Fibroblast of the aortic adventitia (primary cell): ENCODE results near the gene SYT1. TPM values are rescaled to one million over a fixed set of nuclear protein-coding genes. Genes with fewer than 3 reads are reported as not detected.

Experiments used
- DNase-seq: peaks from one replicate; pipeline ENCODE4 v3.0.0-alpha.2; 2010; ENCODE audit warnings: low read depth
- H3K4me3 ChIP-seq: 2 replicates; pipeline ENCODE4 v1.5.1; 2011; ENCODE audit warnings: low read depth, mild to moderate bottlenecking, control low read depth, low read length, moderate library complexity
- total RNA-seq: library from RNA; depleted of rRNA; stranded (reverse); fragments of >200 nt; gene quantifications from 2 replicates; pipeline ENCODE4 v1.2.3, GENCODE V29; 2012; ENCODE audit warnings: low replicate concordance
- TF ChIP-seq, protein P1 (sequence below): IDR thresholded peaks from 2 replicates; pipeline ENCODE4 v1.5.1; 2011; ENCODE audit warnings: mild to moderate bottlenecking, low read length, control low read depth, inconsistent platforms; ENCODE audit not compliant: insufficient read depth

Gene SYT1
- total RNA-seq, 1 donor: 43.3 TPM

DNA sequence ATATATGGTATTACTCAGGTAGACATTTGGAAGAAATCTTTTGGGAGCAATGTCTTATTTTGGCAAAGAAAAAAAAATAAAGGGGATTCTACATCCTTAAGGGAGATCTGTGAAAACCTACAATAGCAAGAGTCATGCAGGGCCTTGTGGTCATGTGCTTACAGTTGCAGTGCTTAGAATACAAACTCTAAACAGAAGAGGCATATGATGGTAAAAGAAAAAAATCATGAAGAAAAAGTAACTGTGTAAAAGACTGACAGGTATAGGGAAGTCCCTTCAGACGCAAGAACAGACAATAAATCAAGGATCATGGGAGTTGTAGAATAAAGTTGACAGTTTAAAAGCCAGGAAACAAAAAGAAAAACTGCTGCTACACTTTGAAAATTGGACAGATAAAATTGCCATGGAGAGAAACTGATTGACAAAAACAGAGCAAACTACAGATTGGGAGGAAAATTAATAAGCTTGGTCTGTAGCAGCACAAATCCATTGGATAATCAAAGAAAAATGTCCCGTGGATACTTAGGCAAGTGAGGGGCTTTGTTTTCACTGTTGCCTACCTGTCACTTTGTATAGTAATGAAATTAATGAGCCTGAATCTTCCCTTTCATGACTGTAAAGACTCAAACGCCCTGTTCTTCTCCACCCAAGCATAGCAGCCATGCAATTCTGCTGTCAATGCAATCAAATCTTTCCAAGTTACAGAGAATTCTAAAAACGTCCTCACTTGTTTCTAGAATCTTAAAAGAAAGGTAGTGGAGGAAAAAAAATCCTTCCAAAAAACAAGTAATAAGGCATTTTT lies 402.0 kb downstream of the SYT1 start:
- TF ChIP-seq, protein P1, sequence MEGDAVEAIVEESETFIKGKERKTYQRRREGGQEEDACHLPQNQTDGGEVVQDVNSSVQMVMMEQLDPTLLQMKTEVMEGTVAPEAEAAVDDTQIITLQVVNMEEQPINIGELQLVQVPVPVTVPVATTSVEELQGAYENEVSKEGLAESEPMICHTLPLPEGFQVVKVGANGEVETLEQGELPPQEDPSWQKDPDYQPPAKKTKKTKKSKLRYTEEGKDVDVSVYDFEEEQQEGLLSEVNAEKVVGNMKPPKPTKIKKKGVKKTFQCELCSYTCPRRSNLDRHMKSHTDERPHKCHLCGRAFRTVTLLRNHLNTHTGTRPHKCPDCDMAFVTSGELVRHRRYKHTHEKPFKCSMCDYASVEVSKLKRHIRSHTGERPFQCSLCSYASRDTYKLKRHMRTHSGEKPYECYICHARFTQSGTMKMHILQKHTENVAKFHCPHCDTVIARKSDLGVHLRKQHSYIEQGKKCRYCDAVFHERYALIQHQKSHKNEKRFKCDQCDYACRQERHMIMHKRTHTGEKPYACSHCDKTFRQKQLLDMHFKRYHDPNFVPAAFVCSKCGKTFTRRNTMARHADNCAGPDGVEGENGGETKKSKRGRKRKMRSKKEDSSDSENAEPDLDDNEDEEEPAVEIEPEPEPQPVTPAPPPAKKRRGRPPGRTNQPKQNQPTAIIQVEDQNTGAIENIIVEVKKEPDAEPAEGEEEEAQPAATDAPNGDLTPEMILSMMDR: no peak
- DNase-seq: no peak
- H3K4me3 ChIP-seq: no peak overlapping the region

DNA sequence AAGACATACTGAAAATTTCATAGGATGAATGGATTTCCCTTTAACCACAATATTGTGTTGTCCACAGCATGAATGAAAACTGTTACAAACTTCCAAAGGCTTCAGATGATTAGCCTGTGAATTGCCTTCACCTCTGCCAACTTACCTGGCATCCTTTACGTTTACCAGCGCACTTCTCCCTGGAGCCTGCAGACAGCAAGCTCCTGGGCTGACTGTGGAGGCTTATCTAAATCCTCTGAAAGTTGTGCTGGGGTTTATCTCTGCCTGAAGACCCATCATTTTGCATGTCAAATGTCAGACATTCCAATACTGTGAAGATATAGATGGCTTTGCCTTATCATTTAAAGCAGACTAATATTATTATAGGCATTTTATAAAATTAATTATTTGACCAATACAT lies 403.0 kb downstream of the SYT1 start:
- no peak overlapping the region for H3K4me3 ChIP-seq
- TF ChIP-seq, protein P1: no peak
- no peak for DNase-seq

DNA sequence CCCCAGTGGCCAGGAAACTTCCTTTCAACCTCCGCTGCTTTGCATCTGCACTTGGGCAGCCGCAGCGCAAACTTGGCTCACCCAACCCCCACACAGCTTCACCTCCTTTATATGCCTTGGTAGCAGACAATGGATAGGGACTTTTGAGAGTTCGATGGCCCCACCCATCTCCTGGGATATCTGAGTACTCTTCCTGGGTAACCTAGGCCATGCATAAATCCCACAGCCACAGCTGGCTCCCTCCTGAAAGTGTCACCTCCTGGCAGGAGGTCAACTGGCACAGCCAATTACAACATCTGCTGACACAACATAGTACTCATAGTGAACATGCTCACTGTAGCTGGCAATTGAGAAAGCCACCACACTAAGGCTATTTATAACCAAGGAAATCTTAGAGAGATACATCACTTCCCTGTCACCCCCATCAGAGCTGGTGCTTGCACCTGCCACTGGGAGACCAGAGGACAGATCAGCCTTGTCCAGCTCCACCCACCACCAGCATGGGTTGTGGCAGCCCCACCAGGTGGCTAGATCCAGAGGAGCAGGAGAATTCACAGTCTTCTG lies 410.0 kb downstream of the SYT1 start:
- H3K4me3 ChIP-seq: no peak overlapping the region
- DNase-seq: peak; percentile 25
- TF ChIP-seq, protein P1: no peak

DNA sequence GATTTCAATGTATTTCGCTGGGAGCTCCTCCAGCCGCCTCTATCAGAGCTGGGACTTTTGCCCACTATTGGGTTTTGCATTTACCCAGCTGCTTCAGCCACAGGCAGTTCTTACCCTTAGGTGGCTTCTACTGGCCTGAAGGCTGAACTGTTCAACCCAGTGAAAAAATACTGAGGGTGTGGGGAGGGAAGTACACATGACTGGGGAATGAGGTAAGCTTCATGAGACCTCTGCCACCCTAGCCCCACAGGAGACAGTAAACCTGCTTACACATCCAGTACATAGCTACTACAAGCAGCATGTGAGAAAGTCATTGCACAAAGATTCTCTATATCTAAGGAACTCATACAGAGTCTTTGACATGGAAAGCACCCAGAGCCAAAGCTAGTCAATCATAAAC lies 411.1 kb downstream of the SYT1 start:
- DNase-seq: no peak
- no peak overlapping the region for H3K4me3 ChIP-seq
- TF ChIP-seq, protein P1: no peak

DNA sequence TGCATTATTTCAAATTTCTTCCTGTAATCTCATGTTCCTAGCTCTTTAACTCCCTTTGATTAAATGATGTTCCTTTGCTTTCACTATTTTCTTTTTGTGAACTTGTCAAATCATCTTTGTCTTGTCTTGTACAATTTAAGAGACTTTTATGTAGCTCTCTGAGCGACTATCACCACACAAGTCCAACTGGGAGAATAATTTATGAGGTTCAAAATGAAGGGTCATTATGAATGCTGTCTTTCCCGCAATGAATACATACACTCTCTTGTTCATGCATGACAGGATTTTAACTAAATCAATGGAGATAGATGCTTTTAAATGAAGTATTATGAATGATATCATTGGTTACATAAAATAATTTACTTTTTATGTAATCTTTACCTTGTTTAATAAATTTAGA lies 418.8 kb downstream of the SYT1 start:
- no peak for DNase-seq
- no peak overlapping the region for H3K4me3 ChIP-seq
- TF ChIP-seq, protein P1: no peak

DNA sequence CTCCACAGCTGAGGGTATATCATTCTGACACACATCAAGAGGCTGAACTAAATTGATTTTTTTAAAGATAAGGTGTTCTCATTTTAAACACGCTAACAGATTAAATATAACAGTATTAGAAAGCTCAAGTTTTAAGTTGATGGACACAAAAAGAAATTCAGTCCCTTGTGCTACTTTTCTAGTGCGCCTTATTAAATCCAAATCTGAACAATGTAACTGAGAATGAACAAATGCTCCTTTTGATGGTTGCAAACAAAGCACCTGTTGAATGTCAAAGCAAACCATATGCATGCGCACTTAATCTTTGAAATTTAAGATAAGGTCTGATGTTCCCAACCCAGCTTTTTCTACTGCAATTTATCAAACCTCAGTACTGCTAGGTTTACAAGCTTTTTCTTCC lies 424.3 kb downstream of the SYT1 start:
- TF ChIP-seq, protein P1: no peak
- no peak for DNase-seq
- H3K4me3 ChIP-seq: no peak overlapping the region
